Measurements from ENCODE around the gene HAUS5.
A peak's percentile ranks its signal among the peaks of the same experiment; 100 is the strongest.

The HAUS5 gene

GRCh38 chr19:35613574-35613973 is 1.0 kb downstream of the HAUS5 start:
- Histone ChIP-seq H3K9me3 (ENCODE audit: severe bottlenecking) (no peaks in the 10 kb centered on the region), H3K27ac (no peak overlapping the region), H3K36me3 (peaks cover 44% of the 10 kb centered on the region), H3K4me3 (ENCODE audit: low read depth, low read length) (no peak overlapping the region; the same call in 1 of the 2 replicates), H3K27me3 (ENCODE audit: insufficient read depth, low read depth, severe bottlenecking) (no peaks in the 10 kb centered on the region)
- no peak for DNase-seq
- TF ChIP-seq, protein P1, sequence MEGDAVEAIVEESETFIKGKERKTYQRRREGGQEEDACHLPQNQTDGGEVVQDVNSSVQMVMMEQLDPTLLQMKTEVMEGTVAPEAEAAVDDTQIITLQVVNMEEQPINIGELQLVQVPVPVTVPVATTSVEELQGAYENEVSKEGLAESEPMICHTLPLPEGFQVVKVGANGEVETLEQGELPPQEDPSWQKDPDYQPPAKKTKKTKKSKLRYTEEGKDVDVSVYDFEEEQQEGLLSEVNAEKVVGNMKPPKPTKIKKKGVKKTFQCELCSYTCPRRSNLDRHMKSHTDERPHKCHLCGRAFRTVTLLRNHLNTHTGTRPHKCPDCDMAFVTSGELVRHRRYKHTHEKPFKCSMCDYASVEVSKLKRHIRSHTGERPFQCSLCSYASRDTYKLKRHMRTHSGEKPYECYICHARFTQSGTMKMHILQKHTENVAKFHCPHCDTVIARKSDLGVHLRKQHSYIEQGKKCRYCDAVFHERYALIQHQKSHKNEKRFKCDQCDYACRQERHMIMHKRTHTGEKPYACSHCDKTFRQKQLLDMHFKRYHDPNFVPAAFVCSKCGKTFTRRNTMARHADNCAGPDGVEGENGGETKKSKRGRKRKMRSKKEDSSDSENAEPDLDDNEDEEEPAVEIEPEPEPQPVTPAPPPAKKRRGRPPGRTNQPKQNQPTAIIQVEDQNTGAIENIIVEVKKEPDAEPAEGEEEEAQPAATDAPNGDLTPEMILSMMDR (IDR thresholded peaks at IDR 0.05; ENCODE audit: low read depth, low read length) = no peak

- H3K27me3 ChIP-seq (ENCODE audit: insufficient read depth, low read depth, severe bottlenecking) = no peaks in the 10 kb centered on the region
- H3K36me3 ChIP-seq = peaks cover 53% of the 10 kb centered on the region
- no peaks in the 10 kb centered on the region for H3K9me3 ChIP-seq (ENCODE audit: severe bottlenecking)
- TF ChIP-seq, protein P1 (IDR thresholded peaks at IDR 0.05; ENCODE audit: low read depth, low read length) = no peak
- no peak overlapping the region for H3K27ac ChIP-seq
- no peak for DNase-seq
- no peak overlapping the region for H3K4me3 ChIP-seq (ENCODE audit: low read depth, low read length)
Measured at GRCh38 chr19:35615036-35615435, 2.5 kb downstream of the HAUS5 start.

DNA sequence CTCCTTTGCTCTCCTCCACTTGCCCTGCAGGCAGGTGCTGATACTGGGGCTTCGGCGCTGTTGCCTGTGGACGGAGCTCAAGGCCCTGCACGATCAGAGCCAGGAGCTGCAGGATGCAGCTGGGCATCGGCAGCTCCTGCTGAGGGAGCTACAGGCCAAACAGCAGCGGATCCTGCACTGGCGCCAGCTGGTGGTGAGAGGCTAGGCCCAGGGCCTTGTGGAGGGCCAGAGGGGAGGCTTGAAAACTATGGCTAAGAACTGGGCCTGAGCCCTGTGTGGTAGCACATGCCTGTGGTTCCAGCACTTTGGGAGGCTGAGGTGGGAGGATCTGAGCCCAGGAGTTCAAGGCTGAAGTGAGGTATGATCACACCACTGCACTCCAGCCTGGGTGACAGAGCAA is 6.3 kb downstream of the HAUS5 start:
- TF ChIP-seq, protein P1 (IDR thresholded peaks at IDR 0.05; ENCODE audit: low read depth, low read length) = peak; percentile 48
- H3K9me3 ChIP-seq (ENCODE audit: severe bottlenecking) = no peaks in the 10 kb centered on the region
- H3K27me3 ChIP-seq (ENCODE audit: insufficient read depth, low read depth, severe bottlenecking) = no peaks in the 10 kb centered on the region
- H3K36me3 ChIP-seq = peaks cover 63% of the 10 kb centered on the region
- no peak for DNase-seq
- H3K4me3 ChIP-seq (ENCODE audit: low read depth, low read length) = no peak overlapping the region
- H3K27ac ChIP-seq = no peak overlapping the region

GRCh38 chr19:35619290-35619923 is 6.9 kb downstream of the HAUS5 start:
- no peaks in the 10 kb centered on the region for H3K27me3 ChIP-seq (ENCODE audit: insufficient read depth, low read depth, severe bottlenecking)
- no peak overlapping the region for H3K27ac ChIP-seq
- TF ChIP-seq, protein P1 (IDR thresholded peaks at IDR 0.05; ENCODE audit: low read depth, low read length) = no peak
- DNase-seq = no peak
- no peaks in the 10 kb centered on the region for H3K9me3 ChIP-seq (ENCODE audit: severe bottlenecking)
- H3K4me3 ChIP-seq (ENCODE audit: low read depth, low read length) = no peak overlapping the region
- H3K36me3 ChIP-seq = peaks cover 59% of the 10 kb centered on the region

DNA sequence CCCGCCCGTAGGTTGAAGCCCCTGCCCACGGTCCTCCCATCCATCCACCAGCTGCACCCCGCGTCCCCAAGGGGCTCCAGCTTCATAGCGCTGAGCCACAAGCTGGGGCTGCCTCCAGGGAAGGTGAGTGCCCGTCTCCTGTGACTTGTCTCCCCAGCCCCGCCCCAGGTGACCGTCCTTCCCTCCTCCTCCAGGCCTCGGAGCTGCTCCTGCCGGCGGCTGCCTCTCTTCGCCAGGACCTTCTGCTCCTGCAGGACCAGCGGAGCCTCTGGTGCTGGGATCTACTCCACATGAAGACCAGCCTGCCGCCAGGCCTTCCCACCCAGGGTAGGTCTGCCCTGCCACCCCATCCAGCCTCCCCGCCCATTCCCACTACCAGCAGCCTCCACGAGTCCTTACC is 7.5 kb downstream of the HAUS5 start:
- no peak overlapping the region for H3K4me3 ChIP-seq (ENCODE audit: low read depth, low read length)
- TF ChIP-seq, protein P1 (IDR thresholded peaks at IDR 0.05; ENCODE audit: low read depth, low read length) = no peak
- DNase-seq = no peak

GRCh38 chr19:35621708-35622107 is 9.2 kb downstream of the HAUS5 start:
- Histone ChIP-seq H3K27ac (no peak overlapping the region), H3K36me3 (peaks cover 39% of the 10 kb centered on the region), H3K27me3 (ENCODE audit: insufficient read depth, low read depth, severe bottlenecking) (no peaks in the 10 kb centered on the region), H3K9me3 (ENCODE audit: severe bottlenecking) (no peaks in the 10 kb centered on the region), H3K4me3 (ENCODE audit: low read depth, low read length) (no peak overlapping the region)
- TF ChIP-seq, protein P1 (IDR thresholded peaks at IDR 0.05; ENCODE audit: low read depth, low read length) = no peak
- DNase-seq = no peak

More for the DNA sequence above, 7.5 kb downstream of the HAUS5 start:
- H3K27ac ChIP-seq = no peak overlapping the region
- peaks cover 54% of the 10 kb centered on the region for H3K36me3 ChIP-seq
- H3K27me3 ChIP-seq (ENCODE audit: insufficient read depth, low read depth, severe bottlenecking) = no peaks in the 10 kb centered on the region
- H3K9me3 ChIP-seq (ENCODE audit: severe bottlenecking) = no peaks in the 10 kb centered on the region
